Stomach (tissue), 9 donors: ENCODE data around the gene NUP188. TPM values are rescaled to one million over a fixed set of nuclear protein-coding genes. Genes with fewer than 3 reads are reported as not detected.
A peak's percentile ranks its signal among the peaks of the same experiment; 100 is the strongest.
"Not testable (repeated sequence)": the region's sequence is repeated elsewhere in the genome, so short reads cannot be mapped to it uniquely, and the experiment has no call there.

Source experiments
- DNase-seq, 2 donors: peaks; one replicate each; pipeline versions ENCODE4 v3.0.0 to v3.0.0-alpha.2; 2013 to 2019
- H3K27ac ChIP-seq, 5 donors: fragments of 200-600 bp in 4 of 5; sonication (generic) in 4 of 5; one replicate each; pipeline ENCODE4 v1.5.1; 2013 to 2019; ENCODE audit warnings: mild to moderate bottlenecking in 1 of 5, moderate library complexity in 1 of 5
- H3K27me3 ChIP-seq, 3 donors: fragments of 200-600 bp; sonication (generic); one replicate each; pipeline ENCODE4 v1.5.1; 2017 to 2019; ENCODE audit warnings: mixed run types in 1 of 3
- H3K36me3 ChIP-seq, 4 donors: fragments of 200-600 bp; sonication (generic); 1 replicate in 3 of 4; 2 replicates in 1 of 4; pipeline ENCODE4 v1.5.1; 2016 to 2019
- H3K4me1 ChIP-seq, 4 donors: fragments of 200-600 bp; sonication (generic); one replicate each; pipeline ENCODE4 v1.5.1; 2016 to 2019
- H3K4me3 ChIP-seq, 4 donors: fragments of 200-600 bp; sonication (generic) in 3 of 4; one replicate each; pipeline ENCODE4 v1.5.1; 2016 to 2019; ENCODE audit warnings: mild to moderate bottlenecking in 1 of 4
- H3K9me3 ChIP-seq, 4 donors: fragments of 200-600 bp; sonication (generic); one replicate each; pipeline ENCODE4 v1.5.1; 2016 to 2019
- EP300 ChIP-seq: sonication (generic); formaldehyde crosslinking; IDR thresholded peaks from one replicate; pipeline ENCODE4 v1.6.1; 2017; ENCODE audit warnings: antibody characterized with exemption
- POLR2A ChIP-seq, 4 donors: fragments of 450-650 bp; IDR thresholded peaks; one replicate each; pipeline ENCODE4 v1.6.1; 2016; ENCODE audit warnings: antibody characterized with exemption in 4 of 4, control low read depth in 2 of 4, mild to moderate bottlenecking in 1 of 4, moderate library complexity in 1 of 4
- POLR2AphosphoS5 ChIP-seq, 3 donors: sonication (generic); formaldehyde crosslinking; IDR thresholded peaks; one replicate each; pipeline ENCODE4 v1.6.1; 2016; ENCODE audit warnings: antibody characterized with exemption in 3 of 3
- WGBS, 5 donors: extraction: QIAGEN DNeasy Blood & Tissue Kit in 3 of 5; methylation state at CpG; one replicate each; pipeline versions ENCODE4 v1.1.5 to v1.1.7; 2013 to 2018; 5-methylcytosine and 5-hydroxymethylcytosine counted together
- intact Hi-C: fragments of 100-400 bp; cut with DNase I; formaldehyde crosslinking; loops from one replicate; pipeline ENCODE4 v1.15.1; 2023; ENCODE audit warnings: low total_unique reads
- polyA plus RNA-seq, 3 donors: library from polyadenylated mRNA; stranded (reverse); fragments of 200-250 nt; gene quantifications; one replicate each; pipeline ENCODE4 v1.2.3, GENCODE V29; 2013
- total RNA-seq, 5 donors: library from RNA; depleted of rRNA; stranded (reverse); fragments of >200 nt; gene quantifications; one replicate each; pipeline versions ENCODE4 v1.1.0 to v1.2.3, GENCODE V29; 2014 to 2016
- TF ChIP-seq, protein P1 (sequence below), 7 experiments: fragments of 450-650 bp in 4 of 7; fragments of 200-600 bp in 3 of 7; sonication (generic) in 3 of 7; IDR thresholded peaks; one replicate each; pipeline ENCODE4 v1.5.1; 2016 to 2019; ENCODE audit warnings: antibody characterized with exemption in 7 of 7, control low read depth in 2 of 7, mild to moderate bottlenecking in 1 of 7
- donor health status: healthy with polysubstance abuse.
- donor health status: Bipolar disorder and iron deficiency.
- donor health status: healthy.

Gene NUP188
- total and polyA plus RNA-seq, 8 donors: 4.4 to 79.9 (median 36.7) TPM

DNA sequence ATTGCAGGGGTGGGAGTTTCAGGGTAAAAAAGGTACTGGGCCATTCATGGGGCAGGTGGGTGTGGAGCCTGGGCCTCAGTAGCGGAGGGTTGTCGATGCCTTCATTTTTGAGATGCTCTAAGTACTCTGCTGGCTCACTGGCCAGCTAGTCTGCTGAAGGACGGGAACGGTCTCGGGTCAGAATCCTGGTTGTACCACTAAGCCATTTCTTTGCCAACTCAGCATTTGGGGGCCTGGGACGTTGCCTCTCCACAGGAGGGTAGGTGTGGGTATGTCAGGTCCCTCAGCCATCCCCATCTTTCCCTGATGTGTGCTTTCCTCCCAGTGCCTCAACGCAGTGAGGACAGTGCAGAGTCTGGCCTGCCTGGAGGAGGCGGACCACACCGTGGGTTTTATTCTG is 55.5 kb downstream of the NUP188 start:
- H3K36me3 ChIP-seq: peaks cover 73 to 99% (median 96%) of the 10 kb centered on the region in 4 donors
- no peaks in the 10 kb centered on the region for H3K27me3 ChIP-seq
- H3K9me3 ChIP-seq: no peaks in the 10 kb centered on the region
- no peak overlapping the region for H3K4me3 ChIP-seq
- TF ChIP-seq, protein P1, sequence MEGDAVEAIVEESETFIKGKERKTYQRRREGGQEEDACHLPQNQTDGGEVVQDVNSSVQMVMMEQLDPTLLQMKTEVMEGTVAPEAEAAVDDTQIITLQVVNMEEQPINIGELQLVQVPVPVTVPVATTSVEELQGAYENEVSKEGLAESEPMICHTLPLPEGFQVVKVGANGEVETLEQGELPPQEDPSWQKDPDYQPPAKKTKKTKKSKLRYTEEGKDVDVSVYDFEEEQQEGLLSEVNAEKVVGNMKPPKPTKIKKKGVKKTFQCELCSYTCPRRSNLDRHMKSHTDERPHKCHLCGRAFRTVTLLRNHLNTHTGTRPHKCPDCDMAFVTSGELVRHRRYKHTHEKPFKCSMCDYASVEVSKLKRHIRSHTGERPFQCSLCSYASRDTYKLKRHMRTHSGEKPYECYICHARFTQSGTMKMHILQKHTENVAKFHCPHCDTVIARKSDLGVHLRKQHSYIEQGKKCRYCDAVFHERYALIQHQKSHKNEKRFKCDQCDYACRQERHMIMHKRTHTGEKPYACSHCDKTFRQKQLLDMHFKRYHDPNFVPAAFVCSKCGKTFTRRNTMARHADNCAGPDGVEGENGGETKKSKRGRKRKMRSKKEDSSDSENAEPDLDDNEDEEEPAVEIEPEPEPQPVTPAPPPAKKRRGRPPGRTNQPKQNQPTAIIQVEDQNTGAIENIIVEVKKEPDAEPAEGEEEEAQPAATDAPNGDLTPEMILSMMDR (IDR thresholded peaks at IDR 0.05): no peak
- no peak for TF ChIP-seq POLR2A (IDR thresholded peaks at IDR 0.05)
- TF ChIP-seq POLR2AphosphoS5 (IDR thresholded peaks at IDR 0.05): no peak
- TF ChIP-seq EP300: no peak
- intact Hi-C loops: no loop called here
- WGBS, 5 donors: 93 to 97% (median 94%) methylated on average over 6 to 9 of the region's 9 CpGs
- DNase-seq: no peak
- peaks cover 13 to 14% (median 13%) of the 10 kb centered on the region in 4 donors for H3K4me1 ChIP-seq
- no peak overlapping the region for H3K27ac ChIP-seq

DNA sequence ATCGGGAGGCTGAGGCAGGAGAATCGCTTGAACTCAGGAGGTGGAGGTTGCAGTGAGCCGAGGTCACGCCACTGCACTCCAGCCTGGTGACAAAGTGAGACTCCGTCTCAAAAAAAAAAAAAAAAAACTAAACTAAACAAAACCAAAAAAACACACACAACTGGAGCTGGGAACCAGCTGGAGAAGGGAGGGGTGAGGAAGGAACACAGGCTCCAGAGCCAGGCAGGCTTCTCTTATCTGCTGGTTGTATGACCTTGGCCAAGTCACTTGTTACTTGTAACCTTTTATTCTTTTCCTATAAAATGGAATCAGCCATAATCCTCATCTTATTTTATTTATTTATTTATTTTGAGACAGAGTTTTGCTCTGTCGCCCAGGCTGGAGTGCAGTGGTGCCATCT is 56.7 kb downstream of the NUP188 start:
- 71 to 84% (median 77%) methylated on average over 4 to 6 of the region's 6 CpGs for WGBS, 5 donors
- H3K27me3 ChIP-seq, H3K4me3 ChIP-seq, H3K9me3 ChIP-seq, intact Hi-C loops, H3K27ac ChIP-seq: not testable (repeated sequence)
- H3K36me3 ChIP-seq: peaks cover 73 to 99% (median 96%) of the 10 kb centered on the region in 4 donors
- peaks cover 13 to 14% (median 13%) of the 10 kb centered on the region in 4 donors for H3K4me1 ChIP-seq
- DNase-seq: peak in 1 of 2 donors; percentile 36

DNA sequence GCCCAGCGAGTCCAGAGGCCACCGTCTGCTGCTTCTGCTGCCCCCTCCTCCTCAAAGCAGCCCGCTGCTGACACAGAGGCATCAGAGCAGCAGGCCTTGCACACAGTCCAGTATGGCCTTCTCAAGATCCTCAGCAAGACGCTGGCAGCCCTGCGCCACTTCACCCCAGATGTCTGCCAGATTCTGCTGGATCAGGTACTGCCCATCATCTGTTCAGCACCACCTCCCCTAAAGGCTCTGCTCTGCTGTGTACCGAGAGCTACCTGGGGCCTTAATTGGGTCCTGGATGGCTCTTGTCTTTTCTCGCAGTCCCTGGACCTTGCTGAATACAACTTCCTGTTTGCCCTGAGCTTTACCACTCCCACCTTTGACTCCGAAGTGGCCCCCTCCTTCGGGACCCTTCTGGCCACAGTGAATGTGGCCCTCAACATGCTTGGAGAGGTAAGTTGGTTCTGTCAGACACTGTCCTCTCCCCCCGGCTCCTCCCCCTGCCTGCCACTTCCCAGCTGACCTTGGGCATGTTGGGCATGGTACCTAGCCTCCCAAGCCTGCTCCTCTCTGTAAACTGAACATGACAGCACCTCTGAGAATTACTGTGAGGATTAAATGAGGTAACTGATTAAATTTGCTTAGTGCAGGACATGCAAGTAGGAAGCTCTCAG is 58.0 kb downstream of the NUP188 start:
- no peak for DNase-seq
- Histone ChIP-seq H3K27me3 (no peaks in the 10 kb centered on the region), H3K9me3 (no peaks in the 10 kb centered on the region), H3K4me3 (no peak overlapping the region), H3K36me3 (peaks cover 72 to 99% (median 96%) of the 10 kb centered on the region in 4 donors), H3K27ac (peak overlapping the region in 1 of 5 donors; percentile 73), H3K4me1 (peaks cover 13 to 14% (median 13%) of the 10 kb centered on the region in 4 donors)
- TF ChIP-seq POLR2AphosphoS5 (IDR thresholded peaks at IDR 0.05) (no peak), POLR2A (IDR thresholded peaks at IDR 0.05) (no peak), EP300 (no peak)
- TF ChIP-seq, protein P1 (IDR thresholded peaks at IDR 0.05): no peak
- 73 to 84% (median 75%) methylated on average over 8 to 10 of the region's 10 CpGs for WGBS, 5 donors
- intact Hi-C loops: no loop called here

DNA sequence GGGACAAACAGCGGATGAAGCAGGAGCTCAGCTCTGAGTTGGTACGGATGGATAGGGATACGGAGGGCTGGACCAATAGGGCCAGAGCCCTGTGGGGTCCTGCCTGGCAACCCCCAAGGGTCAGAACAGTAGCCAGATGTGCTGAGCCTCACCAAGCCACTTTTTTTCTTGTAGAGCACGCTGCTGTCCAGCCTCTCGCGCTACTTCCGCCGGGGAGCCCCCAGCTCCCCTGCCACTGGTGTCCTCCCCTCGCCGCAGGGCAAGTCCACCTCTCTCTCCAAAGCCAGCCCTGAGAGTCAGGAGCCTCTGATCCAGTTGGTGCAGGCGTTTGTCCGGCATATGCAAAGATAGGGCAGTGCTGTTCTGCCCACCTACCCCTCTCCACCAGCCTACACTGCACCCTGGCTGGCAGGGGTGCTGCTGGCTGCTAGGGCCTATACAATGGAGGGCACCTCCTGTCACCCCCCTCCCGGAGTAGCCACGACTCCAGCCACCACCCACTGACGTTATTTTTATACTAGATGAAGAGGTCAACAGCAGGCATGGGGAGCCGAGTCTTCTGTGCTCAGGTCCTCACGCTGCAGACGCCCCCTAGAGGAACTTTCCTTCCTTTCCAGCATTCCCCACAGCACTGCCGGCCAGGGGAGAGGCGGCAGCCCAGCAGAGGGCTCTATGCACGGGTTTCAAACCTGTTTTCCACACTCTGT is 59.0 kb downstream of the NUP188 start:
- peak overlapping the region; percentile 20 to 73 (median 47) for H3K27ac ChIP-seq
- WGBS, 5 donors: 53 to 67% (median 54%) methylated on average over 14 to 21 of the region's 21 CpGs
- no peaks in the 10 kb centered on the region for H3K9me3 ChIP-seq
- intact Hi-C loops: no loop called here
- H3K4me1 ChIP-seq: peaks cover 13 to 14% (median 13%) of the 10 kb centered on the region in 4 donors
- DNase-seq: peak; percentile 72 to 90
- no peak overlapping the region for H3K4me3 ChIP-seq
- TF ChIP-seq, protein P1 (IDR thresholded peaks at IDR 0.05): peak in 5 of 7 experiments; percentile 16 to 76 (median 68)
- peak in 1 of 3 donors; percentile 56 for TF ChIP-seq POLR2AphosphoS5 (IDR thresholded peaks at IDR 0.05)
- TF ChIP-seq POLR2A (IDR thresholded peaks at IDR 0.05): no peak
- H3K27me3 ChIP-seq: no peaks in the 10 kb centered on the region
- peaks cover 70 to 99% (median 96%) of the 10 kb centered on the region in 4 donors for H3K36me3 ChIP-seq
